ENCODE measurements around the gene ARHGEF10L.

The ARHGEF10L gene

DNA sequence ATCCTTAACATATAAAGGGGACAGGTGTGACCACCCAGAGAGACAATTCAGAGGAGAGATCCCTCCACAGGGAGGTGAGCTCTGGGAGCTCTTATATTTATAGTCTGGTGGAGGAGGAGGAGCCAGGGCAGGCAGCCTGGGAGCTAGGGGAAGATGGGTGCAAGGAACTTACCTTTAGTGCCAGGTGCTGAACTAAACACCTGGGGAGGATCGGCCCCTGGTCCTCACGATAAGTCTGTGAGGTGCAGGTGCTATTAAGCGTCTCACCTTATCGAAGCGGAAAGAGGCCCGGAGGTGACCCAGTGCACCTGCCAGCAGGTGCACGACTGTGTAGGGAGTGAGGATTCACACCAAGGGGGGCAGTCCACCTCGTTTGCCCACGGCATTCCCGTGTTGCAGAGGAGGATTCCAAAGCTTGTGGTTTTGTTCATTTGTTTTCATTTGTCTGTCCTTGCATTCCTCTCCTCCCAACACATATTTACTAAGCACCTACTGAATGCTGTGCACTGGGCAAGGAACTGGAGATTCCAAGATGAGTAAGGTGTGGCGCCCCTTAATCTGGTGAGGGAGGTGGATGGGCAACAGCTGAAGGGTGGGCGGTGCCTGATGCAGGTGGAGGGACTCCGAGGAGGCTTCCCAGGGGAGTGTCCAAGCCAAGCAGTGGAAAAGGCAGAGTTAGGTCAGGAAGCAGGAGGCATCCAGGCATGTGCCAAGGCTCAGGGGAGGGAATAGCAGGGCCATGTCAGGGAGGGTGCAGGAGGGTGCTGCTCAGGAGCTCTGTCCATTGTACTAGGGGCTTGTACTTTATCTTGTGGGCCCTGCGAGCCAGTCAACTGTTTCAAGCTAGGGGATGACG lies 11.5 kb downstream of the ARHGEF10L start:
- no peak for DNase-seq

GRCh38 chr1:17551755-17552234 lies 12.3 kb downstream of the ARHGEF10L start:
- no peak for DNase-seq

- no peak for DNase-seq
These were observed 14.6 kb downstream of the ARHGEF10L start for GRCh38 chr1:17553975-17554700.

GRCh38 chr1:17554954-17555353 lies 15.5 kb downstream of the ARHGEF10L start:
- no peak for DNase-seq

DNA sequence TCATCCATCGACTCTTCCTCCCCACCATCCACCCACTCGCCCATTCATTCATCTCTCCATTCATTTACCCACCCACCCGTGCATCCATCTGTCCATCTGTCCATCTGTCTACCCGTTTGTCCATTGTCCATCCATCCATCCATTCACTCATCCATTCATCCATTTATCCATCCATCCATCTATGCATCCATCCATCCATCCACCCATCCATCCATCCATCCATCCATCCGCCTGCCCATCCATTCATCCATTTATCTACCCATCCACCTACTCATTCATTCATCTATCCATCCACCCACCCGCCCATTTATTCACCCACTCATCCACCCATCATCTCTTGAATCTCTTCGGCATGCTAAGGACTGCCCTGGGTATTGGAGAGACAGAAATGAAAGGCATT lies 18.5 kb downstream of the ARHGEF10L start:
- DNase-seq: no peak

DNA sequence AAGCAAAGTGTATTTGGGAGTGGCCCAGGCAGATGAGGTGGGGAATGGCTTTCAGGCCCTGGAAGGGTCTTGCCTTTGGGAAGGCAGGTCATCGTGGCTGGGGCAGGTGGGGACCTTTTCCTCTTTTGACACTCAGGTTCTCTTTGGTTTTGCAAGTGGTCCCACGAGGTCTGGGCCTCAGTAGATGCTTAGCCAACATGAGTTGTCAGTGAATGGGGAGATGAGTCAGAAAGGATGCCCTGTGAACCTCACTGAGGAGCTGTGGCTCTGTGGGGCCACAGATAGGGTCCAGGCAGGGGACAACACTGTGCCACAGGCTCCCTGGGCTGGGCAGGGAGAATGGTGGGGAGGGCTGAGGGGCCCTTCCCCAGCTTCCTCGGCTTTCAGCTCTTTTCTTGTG lies 19.0 kb downstream of the ARHGEF10L start:
- no peak for DNase-seq

DNA sequence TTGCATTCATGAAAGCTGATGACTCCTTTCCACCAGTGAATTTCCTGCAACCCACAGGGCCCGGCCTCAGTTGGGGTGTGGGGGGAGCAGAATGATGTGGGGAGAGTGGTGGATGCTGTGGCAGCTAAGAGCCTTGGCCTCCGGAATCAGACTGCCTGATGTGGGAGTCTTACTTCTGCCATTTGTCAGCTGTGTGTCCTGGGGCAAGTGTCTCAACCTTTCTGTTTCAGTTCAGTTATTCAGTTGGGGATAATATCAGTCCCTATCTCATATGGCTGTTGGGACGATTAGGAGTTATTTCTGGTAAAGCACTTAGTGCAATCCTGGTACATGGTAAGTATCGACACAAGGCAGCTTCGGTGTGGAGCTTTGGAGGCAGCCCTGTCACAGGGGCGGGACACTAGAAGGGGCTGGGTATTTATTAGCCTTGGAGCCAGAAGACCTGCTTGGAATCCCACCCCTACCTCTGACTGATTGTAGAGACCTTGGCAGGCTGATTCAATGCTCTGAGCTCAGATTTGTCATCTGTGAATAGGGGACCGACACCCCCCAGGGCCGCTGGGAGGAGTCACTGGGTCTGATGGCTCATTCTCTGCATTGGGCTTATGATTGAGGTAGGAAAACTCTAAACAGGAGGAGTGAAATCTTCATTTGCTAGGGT lies 19.6 kb downstream of the ARHGEF10L start:
- DNase-seq: no peak

DNA sequence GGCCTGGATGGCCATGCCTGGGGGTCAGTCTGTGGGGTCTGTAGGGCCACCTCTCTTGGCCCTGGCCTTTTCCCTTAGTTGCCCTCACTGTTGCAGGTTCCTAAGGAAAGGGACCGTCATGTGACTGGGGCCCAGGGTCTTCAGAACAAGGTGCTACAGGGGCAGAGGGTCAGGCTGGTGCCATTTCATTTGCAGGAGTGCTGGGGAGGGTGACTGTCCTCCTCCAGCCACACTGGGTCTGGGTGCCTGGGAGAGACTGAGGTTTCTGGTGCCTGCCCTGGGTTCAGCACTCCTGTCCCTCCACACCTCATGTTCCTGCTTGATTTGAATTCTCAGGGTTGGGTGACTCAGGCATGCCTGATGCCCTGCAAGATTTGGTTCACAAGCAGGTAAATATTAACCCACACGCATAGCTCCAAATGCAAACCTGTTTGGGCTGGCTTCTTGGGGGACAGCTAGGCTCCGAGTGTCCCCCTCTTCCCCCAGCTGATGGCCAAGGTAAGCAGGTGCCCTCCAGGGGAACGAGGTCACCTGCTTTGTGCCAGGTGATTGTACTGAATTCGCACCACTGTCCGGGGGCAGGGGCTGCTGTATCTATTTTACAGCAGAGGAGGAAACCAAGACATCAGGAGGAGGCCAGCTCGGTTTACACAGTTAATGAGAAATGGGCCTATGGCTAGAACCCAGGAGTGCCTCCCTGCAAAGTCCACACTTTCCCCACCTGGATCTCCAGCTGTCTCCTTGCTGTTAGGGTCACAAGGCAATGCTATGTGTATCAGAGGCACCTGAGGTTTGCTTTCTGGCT lies 20.3 kb downstream of the ARHGEF10L start:
- no peak for DNase-seq

DNA sequence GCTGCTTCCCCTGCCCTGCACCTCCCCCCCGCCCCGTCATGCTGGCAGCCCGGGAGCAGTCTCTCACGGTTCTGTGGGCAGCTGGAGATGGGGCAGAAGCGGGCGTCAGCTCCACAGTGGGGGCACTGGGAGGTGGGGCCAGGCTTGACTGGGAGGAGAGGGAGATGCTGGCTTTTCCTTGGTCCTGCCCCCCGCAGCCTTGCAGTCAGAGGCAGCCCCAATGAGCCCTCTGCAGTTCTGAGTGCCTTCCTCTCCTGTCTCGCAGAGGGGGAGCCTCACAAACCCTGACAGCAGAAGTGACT lies 21.7 kb downstream of the ARHGEF10L start:
- DNase-seq: no peak

GRCh38 chr1:17561561-17561985 lies 22.1 kb downstream of the ARHGEF10L start:
- DNase-seq: no peak

DNA sequence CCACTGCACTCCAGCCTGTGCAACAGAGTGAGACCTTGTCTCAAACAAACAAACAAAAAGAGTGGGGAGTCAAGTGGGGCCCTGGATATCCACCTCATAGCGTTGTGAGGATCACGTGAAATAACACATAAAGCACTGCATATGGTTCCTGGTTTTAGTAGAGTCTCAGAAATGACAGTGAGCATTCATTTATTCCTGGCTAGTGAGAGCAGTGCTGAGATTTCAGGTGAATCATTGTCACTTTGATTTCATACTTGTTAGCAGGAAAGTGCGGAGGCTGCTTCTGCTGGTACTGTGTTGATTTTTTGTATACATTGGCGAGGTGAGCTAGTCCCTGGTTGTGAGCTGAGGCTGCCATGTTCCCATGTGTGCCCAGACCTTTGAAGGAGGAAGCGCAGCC lies 22.9 kb downstream of the ARHGEF10L start:
- no peak for DNase-seq

GRCh38 chr1:17563494-17564281 lies 24.2 kb downstream of the ARHGEF10L start:
- no peak for DNase-seq

- peak; percentile 58 for DNase-seq
These were observed 25.2 kb downstream of the ARHGEF10L start for GRCh38 chr1:17564458-17565393.

DNA sequence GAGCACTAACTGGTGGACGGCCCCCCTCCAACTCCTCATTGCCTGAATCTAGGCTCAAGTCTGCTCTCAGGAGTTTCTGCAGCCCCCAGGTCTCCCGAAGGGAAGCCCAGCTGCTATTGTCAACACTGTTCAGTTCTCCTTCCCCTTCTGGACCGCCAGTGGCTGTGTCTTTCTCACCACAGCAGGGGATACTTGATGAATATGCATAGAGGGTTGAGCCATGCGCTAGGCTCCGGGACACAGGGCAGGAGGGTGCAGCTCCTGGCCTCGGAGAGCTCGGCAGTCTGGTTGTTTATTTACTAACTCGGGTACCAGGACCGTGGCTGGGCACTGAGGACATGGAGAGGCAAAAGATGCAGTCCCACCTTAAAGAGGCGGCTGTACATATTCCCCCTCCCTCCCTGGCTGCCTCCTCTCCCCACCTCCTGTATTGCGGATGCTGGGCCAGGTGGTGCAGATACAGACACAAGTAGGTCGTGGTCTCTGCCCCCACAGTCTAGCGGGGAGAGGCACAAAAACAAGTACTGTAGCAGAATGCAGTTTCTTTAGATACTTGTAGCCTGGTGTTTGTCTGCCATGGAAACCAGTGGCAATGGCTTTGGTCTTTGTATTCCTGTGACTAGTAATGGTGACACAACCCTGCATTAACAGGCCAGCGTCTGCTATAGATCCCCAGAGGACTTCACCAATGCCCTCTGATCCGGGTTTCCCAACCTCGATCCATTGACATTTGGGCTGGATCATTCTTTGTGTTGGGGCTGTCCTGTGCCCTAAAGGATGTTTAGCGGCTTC lies 26.2 kb downstream of the ARHGEF10L start:
- DNase-seq: no peak

GRCh38 chr1:17566417-17566816 lies 26.9 kb downstream of the ARHGEF10L start:
- no peak for DNase-seq

DNA sequence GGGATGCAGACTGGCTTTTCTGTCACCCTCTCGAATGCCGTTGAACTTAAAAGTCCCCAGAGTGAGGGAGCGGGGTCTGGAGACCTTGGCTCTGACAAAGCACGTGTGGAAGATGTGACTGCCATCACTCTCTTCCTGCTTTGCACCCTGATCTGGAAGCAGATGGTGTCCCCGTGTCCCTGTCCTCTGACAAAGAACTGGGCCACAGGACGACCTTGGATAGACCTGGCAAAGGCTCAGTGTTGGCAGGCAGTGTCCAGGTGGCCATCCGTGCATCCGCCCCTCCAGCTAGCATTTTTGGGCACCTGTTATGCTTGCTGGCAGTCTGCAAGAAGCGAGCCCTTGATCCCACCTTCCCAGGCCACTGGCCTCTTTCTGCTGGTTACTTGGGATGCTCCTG lies 27.4 kb downstream of the ARHGEF10L start:
- DNase-seq: no peak

DNA sequence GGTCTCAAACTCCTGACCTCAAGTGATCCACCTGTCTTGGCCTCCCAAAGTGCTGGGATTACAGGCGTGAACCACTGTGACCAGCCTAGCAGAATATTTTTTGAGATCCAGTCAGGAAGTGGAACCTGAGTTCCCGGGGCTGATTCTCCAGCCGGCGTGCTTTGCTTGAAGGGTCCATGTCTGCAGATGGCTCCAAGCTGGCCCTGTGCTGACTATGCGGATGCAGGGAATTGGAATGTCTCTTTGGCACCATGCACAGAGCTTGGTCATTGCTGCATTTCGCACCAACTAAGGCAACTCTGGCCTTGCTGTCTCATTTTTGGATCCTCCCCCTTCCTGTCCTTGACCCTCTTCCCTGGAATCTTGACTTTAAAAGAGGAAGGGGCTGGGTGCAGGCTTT lies 28.1 kb downstream of the ARHGEF10L start:
- DNase-seq: no peak

DNA sequence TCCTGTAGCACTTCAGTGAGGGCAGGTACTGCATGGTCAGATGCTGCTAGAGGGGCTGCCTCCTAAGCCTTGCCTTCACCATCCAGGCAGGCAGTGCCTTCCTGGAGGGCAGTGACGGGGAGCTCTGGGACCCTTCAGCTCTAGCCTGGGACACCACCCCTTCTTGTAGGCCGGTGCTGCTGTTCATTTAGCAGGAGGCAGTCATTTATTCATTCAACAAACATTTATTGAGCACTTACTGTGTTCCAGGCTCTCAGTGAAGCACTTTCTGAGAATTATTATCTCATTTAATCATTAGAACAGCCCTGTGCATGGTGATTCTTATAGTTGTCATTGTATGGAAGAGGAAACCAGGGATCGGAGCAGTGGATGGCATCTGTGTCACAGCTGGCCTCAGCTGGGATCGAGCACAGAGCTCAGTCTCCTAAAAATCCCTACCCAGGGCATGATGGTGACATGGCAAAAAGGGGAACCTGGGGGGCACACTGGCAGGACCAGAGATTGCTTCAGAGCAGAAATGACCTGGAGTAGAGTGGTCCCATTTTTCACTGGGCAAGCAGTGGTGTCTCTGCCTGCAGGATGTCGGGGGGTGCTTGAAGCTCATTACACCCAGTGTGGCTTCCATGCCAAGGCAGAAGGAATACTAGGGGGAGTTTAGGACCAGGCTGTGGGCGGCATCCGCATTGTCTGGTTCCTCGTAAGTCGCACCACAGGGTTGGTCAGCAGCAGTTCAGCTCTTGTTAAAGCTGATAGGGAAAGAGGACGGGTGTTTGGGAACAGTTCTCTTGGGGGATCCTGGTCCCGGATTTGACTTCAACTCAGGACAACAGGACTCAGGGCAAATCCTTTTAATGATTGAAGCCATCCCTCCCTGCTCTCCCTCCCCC lies 28.8 kb downstream of the ARHGEF10L start:
- DNase-seq: no peak

Measured in NCI-H1092 (cell line).